Astrocyte (in vitro differentiated cells and primary cell): ENCODE data around the gene TWIST2. TPM values are rescaled to one million over a fixed set of nuclear protein-coding genes. Genes with fewer than 3 reads are reported as not detected.

Experiments used
- DNase-seq: peaks from one replicate; pipeline ENCODE4 v3.0.0-alpha.2; 2010; ENCODE audit warnings: low read depth
- FAIRE-seq: peaks from 2 replicates; lab custom pipeline; 2011; peaks lifted over from hg19 to GRCh38; lab: Jason Lieb, UNC
- H2AFZ ChIP-seq: 2 replicates; pipeline ENCODE4 v1.6.0; 2012; ENCODE audit warnings: low read depth, low read length, inconsistent platforms
- H3K27ac ChIP-seq: 2 replicates; pipeline ENCODE4 v1.5.1; 2011; ENCODE audit warnings: low read depth, low read length, inconsistent platforms
- H3K27me3 ChIP-seq: 2 replicates; pipeline ENCODE4 v1.6.0; 2011; ENCODE audit warnings: low read length, inconsistent platforms; ENCODE audit not compliant: insufficient read depth
- H3K36me3 ChIP-seq: 2 replicates; pipeline ENCODE4 v1.5.1; 2011; ENCODE audit warnings: low read length, inconsistent platforms; ENCODE audit not compliant: insufficient read depth
- H3K4me1 ChIP-seq: 2 replicates; pipeline ENCODE4 v1.5.1; 2011; ENCODE audit warnings: low read length, inconsistent platforms; ENCODE audit not compliant: insufficient read depth
- H3K4me2 ChIP-seq: 2 replicates; pipeline ENCODE4 v1.6.0; 2012; ENCODE audit warnings: low read length, inconsistent platforms
- H3K4me3 ChIP-seq: 2 replicates; pipeline ENCODE4 v1.5.1; 2011; ENCODE audit warnings: low read depth, mild to moderate bottlenecking, low read length, inconsistent platforms; ENCODE audit not compliant: insufficient read depth
- H3K79me2 ChIP-seq: 2 replicates; pipeline ENCODE4 v1.6.0; 2012; ENCODE audit warnings: mild to moderate bottlenecking, low read length, inconsistent platforms; ENCODE audit not compliant: insufficient read depth
- H3K9ac ChIP-seq: 2 replicates; pipeline ENCODE4 v1.6.0; 2012; ENCODE audit warnings: mild to moderate bottlenecking, low read length, inconsistent platforms
- H3K9me3 ChIP-seq: 2 replicates; pipeline ENCODE4 v1.5.1; 2012; ENCODE audit warnings: low read depth, mild to moderate bottlenecking, low read length, inconsistent platforms; ENCODE audit not compliant: insufficient read depth
- H4K20me1 ChIP-seq: 2 replicates; pipeline ENCODE4 v1.6.0; 2012; ENCODE audit warnings: low read length, inconsistent platforms; ENCODE audit not compliant: insufficient read depth
- H3K27ac Mint-ChIP-seq: one replicate; pipeline ENCODE4 v1.8.0; 2021; ENCODE audit warnings: mild to moderate bottlenecking, mixed read lengths; ENCODE audit not compliant: unreplicated experiment
- H3K27me3 Mint-ChIP-seq: one replicate; pipeline ENCODE4 v1.8.0; 2021; ENCODE audit warnings: low read depth, mixed read lengths; ENCODE audit not compliant: unreplicated experiment
- H3K36me3 Mint-ChIP-seq: one replicate; pipeline ENCODE4 v1.8.0; 2021; ENCODE audit warnings: low read depth, mixed read lengths; ENCODE audit not compliant: unreplicated experiment
- H3K4me1 Mint-ChIP-seq: one replicate; pipeline ENCODE4 v1.8.0; 2021; ENCODE audit warnings: low read depth, mixed read lengths; ENCODE audit not compliant: unreplicated experiment
- H3K4me3 Mint-ChIP-seq: one replicate; pipeline ENCODE4 v1.8.0; 2021; ENCODE audit warnings: mild to moderate bottlenecking, moderate library complexity, mixed read lengths; ENCODE audit not compliant: unreplicated experiment
- H3K9me3 Mint-ChIP-seq: one replicate; pipeline ENCODE4 v1.8.0; 2021; ENCODE audit warnings: mild to moderate bottlenecking, mixed read lengths; ENCODE audit not compliant: unreplicated experiment
- EZH2 ChIP-seq: IDR thresholded peaks from 2 replicates; pipeline ENCODE4 v1.6.1; 2012; ENCODE audit warnings: mild to moderate bottlenecking, low read length, inconsistent platforms; ENCODE audit not compliant: insufficient read depth
- total RNA-seq: library from RNA; stranded (reverse); gene quantifications from 2 replicates; pipeline ENCODE4 v1.2.1, GENCODE V29; 2021
- TF ChIP-seq, protein P1 (sequence below): IDR thresholded peaks from 2 replicates; pipeline ENCODE4 v1.5.1; 2011; ENCODE audit warnings: low read depth, mild to moderate bottlenecking, inconsistent platforms, low read length, moderate library complexity; ENCODE audit not compliant: insufficient read depth

TWIST2 gene
- total RNA-seq, 1 donor from 2014 or later: 3.2 TPM

- Histone ChIP-seq H3K4me2 (peak overlapping the region; percentile 97), H3K4me1 (peaks cover 17% of the 10 kb centered on the region), H3K4me3 (no peak overlapping the region), H3K9ac (no peak overlapping the region), H4K20me1 (peaks cover 38% of the 10 kb centered on the region), H2AFZ (no peak overlapping the region), H3K36me3 (peaks cover 7% of the 10 kb centered on the region), H3K79me2 (peaks cover 94% of the 10 kb centered on the region), H3K9me3 (no peaks in the 10 kb centered on the region), H3K27ac (no peak overlapping the region), H3K27me3 (no peaks in the 10 kb centered on the region)
- Mint-ChIP-seq H3K9me3 (peaks cover 14% of the 10 kb centered on the region), H3K27me3 (peaks cover 45% of the 10 kb centered on the region), H3K36me3 (peaks cover 4% of the 10 kb centered on the region), H3K27ac (no peak overlapping the region), H3K4me3 (no peak overlapping the region), H3K4me1 (no peaks in the 10 kb centered on the region)
- no peak for DNase-seq
- TF ChIP-seq EZH2: no peak
- TF ChIP-seq, protein P1, sequence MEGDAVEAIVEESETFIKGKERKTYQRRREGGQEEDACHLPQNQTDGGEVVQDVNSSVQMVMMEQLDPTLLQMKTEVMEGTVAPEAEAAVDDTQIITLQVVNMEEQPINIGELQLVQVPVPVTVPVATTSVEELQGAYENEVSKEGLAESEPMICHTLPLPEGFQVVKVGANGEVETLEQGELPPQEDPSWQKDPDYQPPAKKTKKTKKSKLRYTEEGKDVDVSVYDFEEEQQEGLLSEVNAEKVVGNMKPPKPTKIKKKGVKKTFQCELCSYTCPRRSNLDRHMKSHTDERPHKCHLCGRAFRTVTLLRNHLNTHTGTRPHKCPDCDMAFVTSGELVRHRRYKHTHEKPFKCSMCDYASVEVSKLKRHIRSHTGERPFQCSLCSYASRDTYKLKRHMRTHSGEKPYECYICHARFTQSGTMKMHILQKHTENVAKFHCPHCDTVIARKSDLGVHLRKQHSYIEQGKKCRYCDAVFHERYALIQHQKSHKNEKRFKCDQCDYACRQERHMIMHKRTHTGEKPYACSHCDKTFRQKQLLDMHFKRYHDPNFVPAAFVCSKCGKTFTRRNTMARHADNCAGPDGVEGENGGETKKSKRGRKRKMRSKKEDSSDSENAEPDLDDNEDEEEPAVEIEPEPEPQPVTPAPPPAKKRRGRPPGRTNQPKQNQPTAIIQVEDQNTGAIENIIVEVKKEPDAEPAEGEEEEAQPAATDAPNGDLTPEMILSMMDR: no peak
- no peak for FAIRE-seq
These were observed 3.9 kb downstream of the TWIST2 start for GRCh38 chr2:238851761-238852160.

DNA sequence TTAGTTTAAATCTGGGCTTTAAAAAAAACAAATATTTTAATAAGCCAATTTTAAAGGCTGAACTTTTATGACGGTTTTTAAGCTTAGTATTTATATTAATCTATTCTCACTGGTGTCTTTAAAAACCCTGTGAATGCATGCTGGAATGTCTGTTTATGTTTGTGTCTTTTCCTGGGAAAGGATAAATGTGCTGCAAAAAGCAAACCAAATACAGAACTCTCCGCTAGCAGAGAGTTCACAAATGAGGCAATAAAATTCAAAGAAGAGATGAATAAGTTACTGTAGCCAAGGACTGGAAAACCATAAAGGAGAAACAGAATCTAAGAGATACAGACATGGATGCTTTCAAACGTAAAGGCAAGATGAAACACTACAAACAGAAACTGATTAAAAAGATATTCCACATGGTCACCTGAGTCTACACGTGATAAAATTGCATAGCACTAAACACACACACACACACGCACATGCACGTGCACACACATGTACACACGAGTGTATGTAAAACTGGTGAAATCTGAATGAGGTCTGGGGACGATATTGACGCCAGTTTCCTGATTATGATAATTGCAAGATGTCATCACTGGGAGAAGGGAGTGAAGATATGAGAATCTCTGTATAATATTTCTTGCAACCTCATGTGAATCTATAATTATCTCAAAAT is 4.5 kb downstream of the TWIST2 start:
- peaks cover 11% of the 10 kb centered on the region for H3K4me1 ChIP-seq
- FAIRE-seq (no peak), DNase-seq (no peak)
- no peak overlapping the region for H3K9ac ChIP-seq
- peaks cover 4% of the 10 kb centered on the region for H3K36me3 Mint-ChIP-seq
- peaks cover 38% of the 10 kb centered on the region for H4K20me1 ChIP-seq
- H3K4me3 Mint-ChIP-seq: no peak overlapping the region
- H3K4me3 ChIP-seq: no peak overlapping the region
- peaks cover 7% of the 10 kb centered on the region for H3K36me3 ChIP-seq
- peaks cover 94% of the 10 kb centered on the region for H3K79me2 ChIP-seq
- H2AFZ ChIP-seq: no peak overlapping the region
- H3K27me3 ChIP-seq: no peaks in the 10 kb centered on the region
- H3K27ac Mint-ChIP-seq: no peak overlapping the region
- peaks cover 14% of the 10 kb centered on the region for H3K9me3 Mint-ChIP-seq
- H3K4me2 ChIP-seq: no peak overlapping the region
- peaks cover 46% of the 10 kb centered on the region for H3K27me3 Mint-ChIP-seq
- no peaks in the 10 kb centered on the region for H3K4me1 Mint-ChIP-seq
- no peak for TF ChIP-seq EZH2
- TF ChIP-seq, protein P1: no peak
- H3K27ac ChIP-seq: no peak overlapping the region
- H3K9me3 ChIP-seq: no peaks in the 10 kb centered on the region

DNA sequence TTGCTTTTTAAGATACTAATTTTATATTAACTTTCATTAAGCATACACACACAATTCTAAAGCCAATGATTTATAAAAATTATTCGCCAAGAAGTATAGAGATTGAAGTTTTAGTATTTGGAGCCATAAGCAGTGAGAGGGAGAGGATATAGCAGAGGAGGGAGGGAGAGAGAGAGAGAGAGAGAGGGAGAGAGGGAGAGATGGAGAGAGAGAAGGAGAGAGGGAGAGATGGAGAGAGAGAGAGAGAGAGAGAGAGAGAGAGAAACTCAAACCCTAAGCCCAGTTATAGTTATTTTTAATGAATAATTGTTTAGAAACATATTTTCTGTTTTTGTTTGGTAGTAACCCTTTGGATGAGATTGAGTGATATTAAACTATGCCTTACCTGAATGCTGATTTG is 5.3 kb downstream of the TWIST2 start:
- H3K4me2 ChIP-seq: no peak overlapping the region

More for the DNA sequence above, 5.3 kb downstream of the TWIST2 start:
- Histone ChIP-seq H3K27me3 (no peaks in the 10 kb centered on the region), H4K20me1 (peaks cover 39% of the 10 kb centered on the region), H3K9me3 (no peaks in the 10 kb centered on the region), H2AFZ (no peak overlapping the region), H3K36me3 (peaks cover 7% of the 10 kb centered on the region), H3K4me1 (peaks cover 9% of the 10 kb centered on the region), H3K79me2 (peaks cover 96% of the 10 kb centered on the region), H3K4me3 (no peak overlapping the region), H3K9ac (no peak overlapping the region), H3K27ac (no peak overlapping the region)
- Mint-ChIP-seq H3K4me1 (no peaks in the 10 kb centered on the region), H3K4me3 (no peak overlapping the region), H3K9me3 (peaks cover 14% of the 10 kb centered on the region), H3K27ac (no peak overlapping the region), H3K27me3 (peaks cover 52% of the 10 kb centered on the region), H3K36me3 (peaks cover 4% of the 10 kb centered on the region)
- no peak for FAIRE-seq
- TF ChIP-seq, protein P1: no peak
- TF ChIP-seq EZH2: no peak
- no peak for DNase-seq
